K562 (cell line): ENCODE results near the gene APOO. TPM values are rescaled to one million over a fixed set of nuclear protein-coding genes. Genes with fewer than 3 reads are reported as not detected.

ENCODE experiments used
- ATAC-seq: fragments of 200-7000 bp; cut with Tn5 transposase; 3 replicates; pipeline ENCODE4 v1.9.1; 2020; ENCODE audit warnings: moderate library complexity
- BruUV-seq: library from RNA; stranded (reverse); fragments of 400-500 nt; replicated peaks from 2 replicates; lab custom pipeline; 2021; lab: Mats Ljungman, UMichigan
- CTCF ChIA-PET: fragments of 300-600 bp; formaldehyde crosslinking; extraction: SDS; loops from one replicate; lab custom pipeline; 2021; ENCODE audit warnings: low intra/inter-chr PET ratio; lab: Yijun Ruan, JAX
- POLR2A ChIA-PET: fragments of 300-600, 350-650 bp; sonication (Branson Sonifier 250); formaldehyde crosslinking; extraction: SDS; loops from one replicate; lab custom pipeline; 2021; ENCODE audit warnings: antibody characterized with exemption, inconsistent platforms; lab: Yijun Ruan, JAX
- DNase-seq, 4 experiments: peaks; one replicate each; pipeline versions ENCODE4 v3.0.0 to v3.0.0-alpha.2; 2011 to 2018; ENCODE audit warnings: low spot score in 3 of 4, mixed read lengths in 3 of 4; ENCODE audit errors: extremely low read depth in 1 of 4
- FAIRE-seq: peaks from 2 replicates; lab custom pipeline; 2011; peaks lifted over from hg19 to GRCh38; lab: Jason Lieb, UNC
- H2AFZ ChIP-seq: 2 replicates; pipeline ENCODE4 v1.6.0; 2011; ENCODE audit warnings: low read depth, low read length, control low read depth, inconsistent platforms
- H3K27ac ChIP-seq: fragments of 200-600 bp; 3 replicates; pipeline ENCODE4 v1.8.0; 2011; ENCODE audit warnings: low read depth, mild to moderate bottlenecking, control low read depth, inconsistent platforms, low read length, moderate library complexity, mixed read lengths; ENCODE audit errors: extremely low read depth
- H3K27me3 ChIP-seq, 2 experiments: fragments of 300-600 bp in 1 of 2; 2 replicates in 1 of 2; 3 replicates in 1 of 2; pipeline versions ENCODE4 v1.6.0 to v1.8.0; 2011; ENCODE audit warnings: inconsistent platforms in 2 of 2, low read length in 2 of 2, mild to moderate bottlenecking in 1 of 2, mixed read lengths in 1 of 2, moderate library complexity in 1 of 2; ENCODE audit not compliant: control insufficient read depth in 2 of 2, insufficient read depth in 2 of 2
- H3K36me3 ChIP-seq: fragments of 300-600 bp; 3 replicates; pipeline ENCODE4 v1.8.0; 2011; ENCODE audit warnings: mild to moderate bottlenecking, low read length, inconsistent platforms; ENCODE audit not compliant: control insufficient read depth, insufficient read depth
- H3K4me1 ChIP-seq, 2 experiments: fragments of 200-600 bp in 1 of 2; replicated peaks in 1 of 2; 2 replicates in 1 of 2; 3 replicates in 1 of 2; pipeline versions ENCODE4 v1.5.1 to v1.8.0; 2011; ENCODE audit warnings: inconsistent platforms in 2 of 2, low read length in 2 of 2, mild to moderate bottlenecking in 1 of 2, mixed read lengths in 1 of 2, moderate library complexity in 1 of 2; ENCODE audit not compliant: control insufficient read depth in 2 of 2, insufficient read depth in 2 of 2
- H3K4me2 ChIP-seq: 2 replicates; pipeline ENCODE4 v1.6.1; 2011; ENCODE audit warnings: low read length, control low read depth, inconsistent platforms, mixed read lengths; ENCODE audit not compliant: insufficient read depth
- H3K4me3 ChIP-seq: fragments of 200-600 bp; sonication (generic), shearing (Covaris generic); 2 replicates; pipeline ENCODE4 v1.5.1; 2016; ENCODE audit warnings: control low read depth, inconsistent platforms
- H3K79me2 ChIP-seq: fragments of 200-600 bp; 3 replicates; pipeline ENCODE4 v1.8.0; 2011; ENCODE audit warnings: low read length, inconsistent platforms; ENCODE audit not compliant: control insufficient read depth, insufficient read depth
- H3K9ac ChIP-seq, 2 experiments: 2 replicates each; pipeline versions ENCODE4 v1.6.0 to v1.6.1; 2011; ENCODE audit warnings: low read depth in 2 of 2, low read length in 2 of 2, control low read depth in 1 of 2, inconsistent platforms in 1 of 2, mild to moderate bottlenecking in 1 of 2, mixed read lengths in 1 of 2; ENCODE audit not compliant: insufficient read depth in 1 of 2
- H3K9me1 ChIP-seq: one replicate; pipeline ENCODE4 v1.6.0; 2011; ENCODE audit warnings: inconsistent platforms, mild to moderate bottlenecking, low read length, moderate library complexity; ENCODE audit not compliant: control insufficient read depth, insufficient read depth
- H3K9me3 ChIP-seq: replicated peaks from 2 replicates; pipeline ENCODE4 v1.5.1; 2011; ENCODE audit warnings: low read depth, low read length, inconsistent platforms; ENCODE audit not compliant: control insufficient read depth, insufficient read depth
- H4K20me1 ChIP-seq: replicated peaks from 2 replicates; pipeline ENCODE4 v1.6.1; 2011; ENCODE audit warnings: low read length, inconsistent platforms, mixed read lengths; ENCODE audit not compliant: control insufficient read depth, insufficient read depth
- CHD2 ChIP-seq: IDR thresholded peaks from 2 replicates; pipeline ENCODE4 v1.6.1; 2011; ENCODE audit warnings: low read depth, low read length
- E2F3 ChIP-seq: fragments of 250-450 bp; sonication (Bioruptor Pico); IDR thresholded peaks from 2 replicates; pipeline ENCODE4 v1.4.0; 2020; ENCODE audit warnings: mild to moderate bottlenecking
- FOXK1 ChIP-seq: sonication (generic); formaldehyde crosslinking; IDR thresholded peaks from 2 replicates; pipeline ENCODE4 v1.8.0; 2022; ENCODE audit warnings: missing genetic modification reagents, mild to moderate bottlenecking, borderline replicate concordance
- LARP7 ChIP-seq: fragments of 450-650 bp; IDR thresholded peaks from 2 replicates; pipeline ENCODE4 v1.6.1; 2016
- MED1 ChIP-seq: sonication (generic); formaldehyde crosslinking; IDR thresholded peaks from 2 replicates; pipeline ENCODE4 v1.8.1; 2023; ENCODE audit warnings: missing genetic modification reagents, borderline replicate concordance
- PREB ChIP-seq: sonication (generic); formaldehyde crosslinking; IDR thresholded peaks from 2 replicates; pipeline ENCODE4 v1.8.1; 2023; ENCODE audit warnings: mild to moderate bottlenecking, missing genetic modification reagents
- SMAD1 ChIP-seq: fragments of 150-350 bp; IDR thresholded peaks from 2 replicates; pipeline ENCODE4 v1.6.1; 2014; ENCODE audit warnings: low read length, low read depth; ENCODE audit not compliant: partially characterized antibody
- SMAD3 ChIP-seq: fragments of 450-650 bp; formaldehyde crosslinking; conservative IDR thresholded peaks from 2 replicates; pipeline ENCODE4 v1.4.0; 2020; ENCODE audit warnings: mild to moderate bottlenecking
- SRSF7 ChIP-seq: fragments of 200-400 bp; formaldehyde crosslinking; optimal IDR thresholded peaks from 2 replicates; pipeline ENCODE3; 2017; ENCODE audit warnings: mild to moderate bottlenecking, low read depth, low read length
- TGIF2 ChIP-seq: sonication (generic); formaldehyde crosslinking; IDR thresholded peaks from 2 replicates; pipeline ENCODE4 v1.8.1; 2022; ENCODE audit warnings: mild to moderate bottlenecking, missing genetic modification reagents, moderate library complexity
- ZBTB7A ChIP-seq: IDR thresholded peaks from 2 replicates; pipeline ENCODE4 v1.6.1; 2011; ENCODE audit warnings: low read depth, mild to moderate bottlenecking, low read length, moderate library complexity, borderline replicate concordance; ENCODE audit not compliant: control insufficient read depth
- WGBS: fragments of 100-300 bp; shearing (Covaris generic); methylation state at CpG from one replicate; pipeline ENCODE4 v1.1.6; 2016; ENCODE audit warnings: low coverage, mixed read lengths; ENCODE audit not compliant: insufficient coverage; ENCODE audit errors: missing lambda C conversion rate; 5-methylcytosine and 5-hydroxymethylcytosine counted together
- in situ Hi-C: fragments of 300-500 bp; cut with MboI; formaldehyde crosslinking; loops from 4 replicates; pipeline ENCODE4 v1.15.0; 2018; ENCODE audit warnings: inconsistent platforms, mixed read lengths
- intact Hi-C: fragments of 100-400 bp; cut with micrococcal nuclease; formaldehyde crosslinking; loops from 2 replicates; pipeline ENCODE4 v1.14.2; 2022
- polyA plus RNA-seq, 8 experiments: library from polyadenylated mRNA; depleted of rRNA in 4 of 8; stranded (reverse) in 5 of 8; unstranded in 3 of 8; fragments of >200 nt; fragmentation: Nextera tagmentation in 2 of 8; fragmentation: Illumina TruSeq in 1 of 8; extraction: Ambion mirVana in 2 of 8; extraction: Trizol in 1 of 8; gene quantifications; 2 replicates each; pipeline versions ENCODE4 v1.2.1 to v1.2.3, GENCODE V29; 2011 to 2014; ENCODE audit warnings: inconsistent platforms in 1 of 8, missing spikeins in 1 of 8
- total RNA-seq, 7 experiments: library from RNA; depleted of rRNA in 6 of 7; stranded (reverse); fragments of >200 nt in 6 of 7; fragmentation: Illumina TruSeq in 2 of 7; extraction: Trizol in 2 of 7; gene quantifications; 2 replicates each; pipeline versions ENCODE4 v1.2.1 to v1.2.3, GENCODE V29; 2011 to 2021; ENCODE audit warnings: low replicate concordance in 1 of 7
- TF ChIP-seq, protein P1 (sequence below): sonication (generic); formaldehyde crosslinking; IDR thresholded peaks from 2 replicates; pipeline ENCODE4 v1.8.1; 2023; ENCODE audit warnings: missing genetic modification reagents, mild to moderate bottlenecking, borderline replicate concordance
- TF ChIP-seq, protein P2 (sequence below), 2 experiments: fragments of 450-650 bp in 1 of 2; IDR thresholded peaks; 2 replicates each; pipeline ENCODE4 v1.6.1; 2011 to 2017; ENCODE audit warnings: low read depth in 2 of 2, antibody characterized with exemption in 1 of 2, borderline replicate concordance in 1 of 2, low read length in 1 of 2, mild to moderate bottlenecking in 1 of 2, mixed read lengths in 1 of 2; ENCODE audit not compliant: control insufficient read depth in 1 of 2

APOO gene
- total and polyA plus RNA-seq, 9 of the 15 experiments (the other 6 are each of a cell fraction or from before 2014, with no cell fraction given) = 37.3 to 76.4 (median 60.8) TPM

DNA sequence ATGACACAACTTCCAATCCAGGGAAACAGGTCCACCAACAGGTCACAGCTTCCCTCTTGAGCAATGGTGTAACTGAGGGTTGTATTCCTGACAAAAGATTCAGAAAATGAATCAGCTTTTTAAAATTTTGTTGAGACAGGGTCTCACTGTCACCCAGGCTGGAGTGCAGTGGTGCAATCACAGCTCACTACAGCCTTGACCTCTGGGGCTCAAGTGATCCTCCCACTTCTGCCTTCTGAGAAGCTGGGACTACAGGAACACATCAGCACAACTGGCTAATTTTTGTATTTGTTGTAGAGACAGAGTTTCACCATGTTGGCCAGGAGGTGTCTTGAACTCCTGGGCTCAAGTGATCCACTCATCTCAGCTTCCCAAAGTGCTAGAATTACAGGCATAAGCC is 81.1 kb downstream of the APOO start (continued):
- TF ChIP-seq SMAD1 = no peak

DNA sequence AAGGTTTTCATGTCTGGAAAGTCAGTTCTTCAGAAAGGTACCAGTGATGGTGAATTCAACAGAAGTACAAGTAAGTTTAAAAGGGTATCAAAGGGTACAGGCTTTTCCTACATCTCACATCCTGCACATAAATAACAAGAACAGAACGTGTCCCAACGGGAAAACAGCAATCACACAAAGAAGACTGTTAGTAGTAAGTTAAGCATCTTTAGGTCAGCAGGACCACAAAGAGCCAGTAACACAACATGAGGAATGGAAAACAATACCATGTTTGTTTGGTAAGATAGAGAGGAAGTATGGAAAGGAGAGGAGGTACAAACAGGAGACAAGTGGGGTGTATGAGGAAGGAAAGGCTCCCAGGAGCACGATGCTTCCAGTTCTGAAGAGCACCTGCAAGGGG is 81.5 kb downstream of the APOO start:
- Histone ChIP-seq H3K9me3 (no peaks in the 10 kb centered on the region), H3K27me3 (no peaks in the 10 kb centered on the region), H3K9me1 (no peaks in the 10 kb centered on the region), H3K4me3 (no peak overlapping the region), H3K36me3 (no peaks in the 10 kb centered on the region), H3K4me2 (no peak overlapping the region), H4K20me1 (no peaks in the 10 kb centered on the region), H3K9ac (no peak overlapping the region), H3K4me1 (no peaks in the 10 kb centered on the region; a peak in 1 of 5 replicates), H3K79me2 (no peaks in the 10 kb centered on the region), H2AFZ (no peak overlapping the region), H3K27ac (no peak overlapping the region)
- FAIRE-seq = no peak
- no peak for ATAC-seq
- no peak for DNase-seq
- ChIA-PET POLR2A (no interaction called here), CTCF (no interaction called here)
- 3% methylated on average over 3 of the region's 3 CpGs for WGBS
- in situ Hi-C loops (no loop called here), intact Hi-C loops (no loop called here)
- no TSS peak for BruUV-seq
- TF ChIP-seq CHD2 (no peak), MED1 (CRISPR knock-in tag) (no peak), FOXK1 (no peak), ZBTB7A (no peak), E2F3 (CRISPR knock-in tag) (no peak), SMAD3 (CRISPR knock-in tag) (no peak), LARP7 (no peak), SRSF7 (no peak), TGIF2 (CRISPR knock-in tag) (no peak), PREB (CRISPR knock-in tag) (no peak)
- TF ChIP-seq, protein P1, sequence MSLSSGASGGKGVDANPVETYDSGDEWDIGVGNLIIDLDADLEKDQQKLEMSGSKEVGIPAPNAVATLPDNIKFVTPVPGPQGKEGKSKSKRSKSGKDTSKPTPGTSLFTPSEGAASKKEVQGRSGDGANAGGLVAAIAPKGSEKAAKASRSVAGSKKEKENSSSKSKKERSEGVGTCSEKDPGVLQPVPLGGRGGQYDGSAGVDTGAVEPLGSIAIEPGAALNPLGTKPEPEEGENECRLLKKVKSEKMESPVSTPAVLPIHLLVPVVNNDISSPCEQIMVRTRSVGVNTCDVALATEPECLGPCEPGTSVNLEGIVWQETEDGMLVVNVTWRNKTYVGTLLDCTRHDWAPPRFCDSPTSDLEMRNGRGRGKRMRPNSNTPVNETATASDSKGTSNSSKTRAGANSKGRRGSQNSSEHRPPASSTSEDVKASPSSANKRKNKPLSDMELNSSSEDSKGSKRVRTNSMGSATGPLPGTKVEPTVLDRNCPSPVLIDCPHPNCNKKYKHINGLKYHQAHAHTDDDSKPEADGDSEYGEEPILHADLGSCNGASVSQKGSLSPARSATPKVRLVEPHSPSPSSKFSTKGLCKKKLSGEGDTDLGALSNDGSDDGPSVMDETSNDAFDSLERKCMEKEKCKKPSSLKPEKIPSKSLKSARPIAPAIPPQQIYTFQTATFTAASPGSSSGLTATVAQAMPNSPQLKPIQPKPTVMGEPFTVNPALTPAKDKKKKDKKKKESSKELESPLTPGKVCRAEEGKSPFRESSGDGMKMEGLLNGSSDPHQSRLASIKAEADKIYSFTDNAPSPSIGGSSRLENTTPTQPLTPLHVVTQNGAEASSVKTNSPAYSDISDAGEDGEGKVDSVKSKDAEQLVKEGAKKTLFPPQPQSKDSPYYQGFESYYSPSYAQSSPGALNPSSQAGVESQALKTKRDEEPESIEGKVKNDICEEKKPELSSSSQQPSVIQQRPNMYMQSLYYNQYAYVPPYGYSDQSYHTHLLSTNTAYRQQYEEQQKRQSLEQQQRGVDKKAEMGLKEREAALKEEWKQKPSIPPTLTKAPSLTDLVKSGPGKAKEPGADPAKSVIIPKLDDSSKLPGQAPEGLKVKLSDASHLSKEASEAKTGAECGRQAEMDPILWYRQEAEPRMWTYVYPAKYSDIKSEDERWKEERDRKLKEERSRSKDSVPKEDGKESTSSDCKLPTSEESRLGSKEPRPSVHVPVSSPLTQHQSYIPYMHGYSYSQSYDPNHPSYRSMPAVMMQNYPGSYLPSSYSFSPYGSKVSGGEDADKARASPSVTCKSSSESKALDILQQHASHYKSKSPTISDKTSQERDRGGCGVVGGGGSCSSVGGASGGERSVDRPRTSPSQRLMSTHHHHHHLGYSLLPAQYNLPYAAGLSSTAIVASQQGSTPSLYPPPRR (CRISPR knock-in tag) = no peak
- TF ChIP-seq, protein P2, sequence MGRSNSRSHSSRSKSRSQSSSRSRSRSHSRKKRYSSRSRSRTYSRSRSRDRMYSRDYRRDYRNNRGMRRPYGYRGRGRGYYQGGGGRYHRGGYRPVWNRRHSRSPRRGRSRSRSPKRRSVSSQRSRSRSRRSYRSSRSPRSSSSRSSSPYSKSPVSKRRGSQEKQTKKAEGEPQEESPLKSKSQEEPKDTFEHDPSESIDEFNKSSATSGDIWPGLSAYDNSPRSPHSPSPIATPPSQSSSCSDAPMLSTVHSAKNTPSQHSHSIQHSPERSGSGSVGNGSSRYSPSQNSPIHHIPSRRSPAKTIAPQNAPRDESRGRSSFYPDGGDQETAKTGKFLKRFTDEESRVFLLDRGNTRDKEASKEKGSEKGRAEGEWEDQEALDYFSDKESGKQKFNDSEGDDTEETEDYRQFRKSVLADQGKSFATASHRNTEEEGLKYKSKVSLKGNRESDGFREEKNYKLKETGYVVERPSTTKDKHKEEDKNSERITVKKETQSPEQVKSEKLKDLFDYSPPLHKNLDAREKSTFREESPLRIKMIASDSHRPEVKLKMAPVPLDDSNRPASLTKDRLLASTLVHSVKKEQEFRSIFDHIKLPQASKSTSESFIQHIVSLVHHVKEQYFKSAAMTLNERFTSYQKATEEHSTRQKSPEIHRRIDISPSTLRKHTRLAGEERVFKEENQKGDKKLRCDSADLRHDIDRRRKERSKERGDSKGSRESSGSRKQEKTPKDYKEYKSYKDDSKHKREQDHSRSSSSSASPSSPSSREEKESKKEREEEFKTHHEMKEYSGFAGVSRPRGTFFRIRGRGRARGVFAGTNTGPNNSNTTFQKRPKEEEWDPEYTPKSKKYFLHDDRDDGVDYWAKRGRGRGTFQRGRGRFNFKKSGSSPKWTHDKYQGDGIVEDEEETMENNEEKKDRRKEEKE (IDR thresholded peaks at IDR 0.05; ENCODE audit: borderline replicate concordance in 1 of 2, control insufficient read depth in 1 of 2, low read depth in 2 of 2, low read length in 1 of 2) = no peak
